IMR-90 (cell line): ENCODE results near the gene TNS1. TPM values are rescaled to one million over a fixed set of nuclear protein-coding genes. Genes with fewer than 3 reads are reported as not detected.
A peak's percentile ranks its signal among the peaks of the same experiment; 100 is the strongest.

Experiments used
- ATAC-seq: fragments of 200-7000 bp; cut with Tn5 transposase; 2 replicates; pipeline ENCODE4 v1.9.1; 2020; ENCODE audit warnings: low read depth, mild to moderate bottlenecking, moderate library complexity
- BruUV-seq: library from RNA; stranded (reverse); fragments of 400-500 nt; replicated peaks from 2 replicates; lab custom pipeline; 2021; lab: Mats Ljungman, UMichigan
- CTCF ChIA-PET: fragments of 300-600 bp; formaldehyde crosslinking; extraction: SDS; loops from one replicate; lab custom pipeline; 2021; ENCODE audit warnings: antibody characterized with exemption; lab: Yijun Ruan, JAX
- POLR2A ChIA-PET: fragments of 300-600 bp; sonication (Branson Sonifier 250); formaldehyde crosslinking; loops from one replicate; lab custom pipeline; 2022; ENCODE audit warnings: antibody characterized with exemption; ENCODE audit not compliant: unreplicated experiment; lab: Charles Lee
- DNase-seq: peaks from one replicate; pipeline ENCODE4 v3.0.0; 2013
- H2AFZ ChIP-seq: replicated peaks from 2 replicates; pipeline ENCODE3; 2013; ENCODE audit warnings: low read length, mild to moderate bottlenecking; ENCODE audit not compliant: poor library complexity
- H2AK5ac ChIP-seq: 2 replicates; pipeline ENCODE4 v1.6.1; 2013; ENCODE audit warnings: low read depth, low read length, inconsistent platforms
- H2AK9ac ChIP-seq: replicated peaks from 2 replicates; pipeline ENCODE3; 2013; ENCODE audit warnings: mild to moderate bottlenecking, low read depth, low read length, moderate library complexity; ENCODE audit not compliant: poor library complexity
- H2BK120ac ChIP-seq: 2 replicates; pipeline ENCODE4 v1.6.1; 2013; ENCODE audit warnings: low read depth, low read length, inconsistent platforms
- H2BK15ac ChIP-seq: 3 replicates; pipeline ENCODE4 v1.6.1; 2013; ENCODE audit warnings: low read depth, low read length, inconsistent platforms
- H2BK20ac ChIP-seq: 2 replicates; pipeline ENCODE4 v1.6.1; 2013; ENCODE audit warnings: low read depth, mild to moderate bottlenecking, inconsistent platforms, low read length, moderate library complexity
- H2BK5ac ChIP-seq: 2 replicates; pipeline ENCODE4 v1.6.1; 2013; ENCODE audit warnings: mild to moderate bottlenecking, low read depth, low read length, inconsistent platforms; ENCODE audit not compliant: poor library complexity, severe bottlenecking
- H3K14ac ChIP-seq: replicated peaks from 2 replicates; pipeline ENCODE4 v1.6.1; 2013; ENCODE audit warnings: low read depth, low read length, inconsistent platforms
- H3K18ac ChIP-seq: 2 replicates; pipeline ENCODE4 v1.6.1; 2013; ENCODE audit warnings: low read depth, low read length, control low read depth
- H3K23ac ChIP-seq: 2 replicates; pipeline ENCODE4 v1.6.1; 2013; ENCODE audit warnings: low read depth, low read length, inconsistent platforms
- H3K27ac ChIP-seq: 2 replicates; pipeline ENCODE4 v1.5.1; 2013; ENCODE audit warnings: mild to moderate bottlenecking, control low read depth, low read length; ENCODE audit not compliant: insufficient read depth
- H3K27me3 ChIP-seq: 2 replicates; pipeline ENCODE4 v1.6.1; 2013; ENCODE audit warnings: low read length; ENCODE audit not compliant: control insufficient read depth, insufficient read depth
- H3K36me3 ChIP-seq: 2 replicates; pipeline ENCODE4 v1.6.1; 2013; ENCODE audit warnings: low read length, mixed read lengths; ENCODE audit not compliant: control insufficient read depth, insufficient read depth
- H3K4ac ChIP-seq: 2 replicates; pipeline ENCODE4 v1.6.1; 2013; ENCODE audit warnings: low read depth, low read length, inconsistent platforms
- H3K4me1 ChIP-seq: 2 replicates; pipeline ENCODE4 v1.6.1; 2013; ENCODE audit warnings: low read length, mixed read lengths; ENCODE audit not compliant: control insufficient read depth, insufficient read depth
- H3K4me2 ChIP-seq: 2 replicates; pipeline ENCODE4 v1.6.1; 2013; ENCODE audit warnings: low read depth, mild to moderate bottlenecking, control low read depth, low read length, moderate library complexity
- H3K4me3 ChIP-seq: 2 replicates; pipeline ENCODE4 v1.5.1; 2013; ENCODE audit warnings: low read depth, mild to moderate bottlenecking, control low read depth, low read length, moderate library complexity; ENCODE audit not compliant: insufficient read depth
- H3K56ac ChIP-seq: 2 replicates; pipeline ENCODE4 v1.6.1; 2013; ENCODE audit warnings: low read length, inconsistent platforms; ENCODE audit not compliant: insufficient read depth; ENCODE audit errors: extremely low read depth
- H3K79me1 ChIP-seq, 2 experiments: 2 replicates each; pipeline ENCODE4 v1.6.1; 2013; ENCODE audit warnings: low read length in 2 of 2, inconsistent platforms in 1 of 2, low read depth in 1 of 2
- H3K9ac ChIP-seq: 2 replicates; pipeline ENCODE4 v1.6.1; 2013; ENCODE audit warnings: low read depth, low read length, control low read depth
- H3K9me1 ChIP-seq: 2 replicates; pipeline ENCODE4 v1.6.1; 2013; ENCODE audit warnings: low read length, inconsistent platforms; ENCODE audit not compliant: insufficient read depth
- H3K9me3 ChIP-seq: 2 replicates; pipeline ENCODE4 v1.6.1; 2013; ENCODE audit warnings: low read length; ENCODE audit not compliant: control insufficient read depth, insufficient read depth
- H4K20me1 ChIP-seq: 2 replicates; pipeline ENCODE4 v1.6.1; 2013; ENCODE audit warnings: low read length, inconsistent platforms; ENCODE audit not compliant: insufficient read depth
- H4K5ac ChIP-seq: 2 replicates; pipeline ENCODE4 v1.6.1; 2013; ENCODE audit warnings: mild to moderate bottlenecking, low read depth, low read length, control low read depth
- H4K8ac ChIP-seq, 2 experiments: 2 replicates each; pipeline ENCODE4 v1.6.1; 2013; ENCODE audit warnings: low read depth in 2 of 2, low read length in 2 of 2, control low read depth in 1 of 2, inconsistent platforms in 1 of 2
- H4K91ac ChIP-seq: 2 replicates; pipeline ENCODE4 v1.6.1; 2013; ENCODE audit warnings: low read depth, low read length, inconsistent platforms; ENCODE audit not compliant: insufficient read depth
- BHLHE40 ChIP-seq: fragments of 150-350 bp; IDR thresholded peaks from 2 replicates; pipeline ENCODE4 v1.6.1; 2016; ENCODE audit warnings: mild to moderate bottlenecking, low read depth, low read length
- CHD1 ChIP-seq: IDR thresholded peaks from 2 replicates; pipeline ENCODE4 v1.6.1; 2012; ENCODE audit warnings: low read depth, low read length, improper control_type of control experiment
- ELK1 ChIP-seq: fragments of 150-350 bp; IDR thresholded peaks from 2 replicates; pipeline ENCODE4 v1.6.1; 2016; ENCODE audit warnings: low read depth, mild to moderate bottlenecking, low read length, moderate library complexity, borderline replicate concordance
- FOS ChIP-seq: fragments of 150-350 bp; IDR thresholded peaks from 2 replicates; pipeline ENCODE4 v1.6.1; 2016; ENCODE audit warnings: low read depth, low read length
- MAFK ChIP-seq: IDR thresholded peaks from 2 replicates; pipeline ENCODE4 v1.6.1; 2012; ENCODE audit warnings: low read depth, low read length, improper control_type of control experiment
- MAZ ChIP-seq: IDR thresholded peaks from 2 replicates; pipeline ENCODE4 v1.6.1; 2012; ENCODE audit warnings: low read depth, mild to moderate bottlenecking, low read length, improper control_type of control experiment, moderate library complexity, borderline replicate concordance
- MXI1 ChIP-seq: IDR thresholded peaks from 2 replicates; pipeline ENCODE4 v1.6.1; 2012; ENCODE audit warnings: low read depth, mild to moderate bottlenecking, low read length, moderate library complexity, borderline replicate concordance
- NFE2L2 ChIP-seq: fragments of 150-350 bp; IDR thresholded peaks from 2 replicates; pipeline ENCODE4 v1.6.1; 2016; ENCODE audit warnings: low read depth, mild to moderate bottlenecking, low read length
- POLR2A ChIP-seq: IDR thresholded peaks from 2 replicates; pipeline ENCODE4 v1.6.1; 2012; ENCODE audit warnings: mild to moderate bottlenecking, low read depth, low read length
- RCOR1 ChIP-seq: IDR thresholded peaks from 2 replicates; pipeline ENCODE4 v1.6.1; 2012; ENCODE audit warnings: mild to moderate bottlenecking, low read length, improper control_type of control experiment; ENCODE audit not compliant: insufficient replicate concordance
- RFX5 ChIP-seq: IDR thresholded peaks from 2 replicates; pipeline ENCODE4 v1.8.0; 2012; ENCODE audit warnings: low read depth, mild to moderate bottlenecking, low read length, moderate library complexity
- USF2 ChIP-seq: fragments of 150-350 bp; IDR thresholded peaks from 2 replicates; pipeline ENCODE4 v1.6.1; 2017; ENCODE audit warnings: mild to moderate bottlenecking, antibody characterized with exemption, low read length, low read depth
- WGBS, 2 experiments: methylation state at CpG; one replicate each; pipeline versions ENCODE4 v1.1.5 to v1.1.7; 2013; ENCODE audit warnings: missing lambda C conversion rate in 2 of 2; ENCODE audit not compliant: insufficient read length in 1 of 2; ENCODE audit errors: extremely low coverage in 2 of 2; 5-methylcytosine and 5-hydroxymethylcytosine counted together
- dilution Hi-C: fragments of 300-500 bp; cut with HindIII; formaldehyde crosslinking; loops from one replicate; pipeline ENCODE4 v1.14.3; 2018; ENCODE audit warnings: low sequenced_read_pairs; ENCODE audit not compliant: unreplicated experiment
- in situ Hi-C: fragments of 300-500 bp; cut with MboI; formaldehyde crosslinking; loops from 3 replicates; pipeline ENCODE4 v1.14.3; 2019; ENCODE audit warnings: low sequenced_read_pairs, inconsistent platforms, mixed read lengths
- intact Hi-C: fragments of 100-400 bp; cut with micrococcal nuclease; formaldehyde crosslinking; loops from 2 replicates; pipeline ENCODE4 v1.10.0; 2022
- polyA plus RNA-seq, 3 experiments: library from polyadenylated mRNA; depleted of rRNA; stranded (reverse); fragments of >200 nt; gene quantifications; 2 replicates each; pipeline ENCODE4 v1.2.3, GENCODE V29; 2012; ENCODE audit warnings: low replicate concordance in 1 of 3
- total RNA-seq: library from RNA; depleted of rRNA; stranded (reverse); fragments of >200 nt; gene quantifications from 2 replicates; pipeline ENCODE4 v1.2.3, GENCODE V29; 2012
- TF ChIP-seq, protein P1 (sequence below): conservative IDR thresholded peaks from 2 replicates; pipeline ENCODE4 v1.5.1; 2012; ENCODE audit warnings: mild to moderate bottlenecking, low read depth, low read length, improper control_type of control experiment

Gene TNS1
- total and polyA plus RNA-seq, 2 of the 4 experiments (the other 2 are of a cell fraction) = 41.1 to 45.2 TPM

- Histone ChIP-seq H2AK9ac (peak overlapping the region; percentile 88), H2BK120ac (peak overlapping the region; percentile 93), H3K4me1 (peaks cover 71% of the 10 kb centered on the region), H4K5ac (peak overlapping the region; percentile 44), H2BK20ac (peak overlapping the region; percentile 96), H2BK5ac (peak overlapping the region; percentile 96), H3K23ac (peak overlapping the region; percentile 96), H2AK5ac (peak overlapping the region; percentile 99), H2AFZ (peak overlapping the region; percentile 68), H4K91ac (peak overlapping the region; percentile 95), H3K9me3 (no peaks in the 10 kb centered on the region), H3K27me3 (no peaks in the 10 kb centered on the region), H3K27ac (peak overlapping the region; percentile 84), H3K4ac (peak overlapping the region; percentile 98), H3K9ac (peak overlapping the region; percentile 41; the same call in 1 of the 2 replicates), H3K79me1 (peaks cover 31 to 92% of the 10 kb centered on the region in 2 experiments), H3K4me2 (peak overlapping the region; percentile 47), H3K4me3 (no peak overlapping the region), H4K8ac (peak overlapping the region; percentile 78 to 93), H2BK15ac (peak overlapping the region; percentile 73; the same call in 2 of the 3 replicates), H4K20me1 (peaks cover 7% of the 10 kb centered on the region; the same call in 1 of the 2 replicates), H3K36me3 (no peaks in the 10 kb centered on the region), H3K56ac (peak overlapping the region; percentile 83), H3K18ac (peak overlapping the region; percentile 64), H3K9me1 (peaks cover 71% of the 10 kb centered on the region), H3K14ac (peak overlapping the region; percentile 96)
- POLR2A ChIA-PET = no interaction called here
- WGBS, 2 experiments = 4% methylated on average over 3 of the region's 13 CpGs; no CpG with 5 or more reads in 1 of the 2 experiments
- no TSS peak for BruUV-seq
- DNase-seq = peak; percentile 96
- dilution Hi-C loops = no loop called here
- CTCF ChIA-PET = interaction anchor here (1.0 to 1.1 kb wide), 2 partner anchors 13 to 35 kb away, joined by 4 to 5 read pairs; no protein-coding TSS in a partner anchor
- ATAC-seq = peak; percentile 75
- intact Hi-C loops = loop anchor here (1.0 to 2.0 kb wide), 3 partner anchors 9 to 44 kb away; no protein-coding TSS in a partner anchor
- in situ Hi-C loops = no loop called here
- TF ChIP-seq MAZ = peak; percentile 77
- peak; percentile 23; the same call in 1 of the 2 replicates for TF ChIP-seq USF2
- TF ChIP-seq MAFK = no peak
- no peak for TF ChIP-seq ELK1
- TF ChIP-seq NFE2L2 = 0 out of 2 replicates have a peak, but pooled peaks have one; percentile 21
- peak; percentile 25; the same call in 1 of the 2 replicates for TF ChIP-seq BHLHE40
- no peak for TF ChIP-seq CHD1
- no peak for TF ChIP-seq RFX5
- TF ChIP-seq FOS = peak; percentile 91
- TF ChIP-seq POLR2A = peak; percentile 51; the same call in 1 of the 2 replicates
- no peak for TF ChIP-seq MXI1
- TF ChIP-seq, protein P1, sequence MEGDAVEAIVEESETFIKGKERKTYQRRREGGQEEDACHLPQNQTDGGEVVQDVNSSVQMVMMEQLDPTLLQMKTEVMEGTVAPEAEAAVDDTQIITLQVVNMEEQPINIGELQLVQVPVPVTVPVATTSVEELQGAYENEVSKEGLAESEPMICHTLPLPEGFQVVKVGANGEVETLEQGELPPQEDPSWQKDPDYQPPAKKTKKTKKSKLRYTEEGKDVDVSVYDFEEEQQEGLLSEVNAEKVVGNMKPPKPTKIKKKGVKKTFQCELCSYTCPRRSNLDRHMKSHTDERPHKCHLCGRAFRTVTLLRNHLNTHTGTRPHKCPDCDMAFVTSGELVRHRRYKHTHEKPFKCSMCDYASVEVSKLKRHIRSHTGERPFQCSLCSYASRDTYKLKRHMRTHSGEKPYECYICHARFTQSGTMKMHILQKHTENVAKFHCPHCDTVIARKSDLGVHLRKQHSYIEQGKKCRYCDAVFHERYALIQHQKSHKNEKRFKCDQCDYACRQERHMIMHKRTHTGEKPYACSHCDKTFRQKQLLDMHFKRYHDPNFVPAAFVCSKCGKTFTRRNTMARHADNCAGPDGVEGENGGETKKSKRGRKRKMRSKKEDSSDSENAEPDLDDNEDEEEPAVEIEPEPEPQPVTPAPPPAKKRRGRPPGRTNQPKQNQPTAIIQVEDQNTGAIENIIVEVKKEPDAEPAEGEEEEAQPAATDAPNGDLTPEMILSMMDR = no peak
- TF ChIP-seq RCOR1 = peak; percentile 82
These were observed 68.3 kb downstream of the TNS1 start for GRCh38 chr2:217934321-217935131.
